22Rv1 (cell line): ENCODE measurements around the gene WIPI1.
"Not testable (repeated sequence)": the region's sequence is repeated elsewhere in the genome, so short reads cannot be mapped to it uniquely, and the experiment has no call there.

Experiments
- H3K27ac ChIP-seq: fragments of 450-650 bp; 2 replicates; pipeline ENCODE4 v1.5.1; 2017
- CTCF ChIP-seq: fragments of 450-650 bp; IDR thresholded peaks from 2 replicates; pipeline ENCODE4 v1.5.1; 2017; ENCODE audit warnings: mild to moderate bottlenecking
- ZFX ChIP-seq: fragments of 450-650 bp; IDR thresholded peaks from 2 replicates; pipeline ENCODE4 v1.6.1; 2017; ENCODE audit warnings: antibody characterized with exemption, borderline replicate concordance

The WIPI1 gene

GRCh38 chr17:68377771-68378267, 79.5 kb downstream of the WIPI1 start:
- H3K27ac ChIP-seq = peak overlapping the region; percentile 96
- no peak for TF ChIP-seq CTCF
- no peak for TF ChIP-seq ZFX

GRCh38 chr17:68376178-68376577, 81.1 kb downstream of the WIPI1 start:
- H3K27ac ChIP-seq = not testable (repeated sequence)

GRCh38 chr17:68375566-68375965, 81.7 kb downstream of the WIPI1 start:
- TF ChIP-seq CTCF (no peak), ZFX (no peak)
- no peak overlapping the region for H3K27ac ChIP-seq
